CD4-positive, alpha-beta memory T cell (primary cell): ENCODE measurements around the gene ZC3H13. TPM values are rescaled to one million over a fixed set of nuclear protein-coding genes. Genes with fewer than 3 reads are reported as not detected.

Experiments
- CTCF ChIA-PET: fragments of 350-600 bp; sonication (Branson Sonifier 250); formaldehyde crosslinking; loops from one replicate; lab custom pipeline; 2021; ENCODE audit warnings: inconsistent platforms; ENCODE audit not compliant: partially characterized antibody; lab: Charles Lee
- POLR2A ChIA-PET: fragments of 350-600 bp; sonication (Branson Sonifier 250); formaldehyde crosslinking; loops from one replicate; lab custom pipeline; 2021; ENCODE audit not compliant: partially characterized antibody; lab: Charles Lee
- DNase-seq, 5 donors: peaks; one replicate each; pipeline versions ENCODE4 v3.0.0 to v3.0.0-alpha.2; 2020 to 2022; ENCODE audit warnings: mixed read lengths in 1 of 5
- H3K27ac ChIP-seq: one replicate; pipeline ENCODE4 v1.7.0; 2013; ENCODE audit warnings: low read depth, low read length
- H3K27me3 ChIP-seq: 2 replicates; pipeline ENCODE4 v1.7.0; 2013; ENCODE audit warnings: mild to moderate bottlenecking, low read length, moderate library complexity; ENCODE audit not compliant: insufficient read depth
- H3K36me3 ChIP-seq: 2 replicates; pipeline ENCODE4 v1.7.0; 2013; ENCODE audit warnings: mild to moderate bottlenecking, low read length, moderate library complexity; ENCODE audit not compliant: insufficient read depth
- H3K4me1 ChIP-seq: 2 replicates; pipeline ENCODE4 v1.7.0; 2013; ENCODE audit warnings: mild to moderate bottlenecking, low read length, moderate library complexity; ENCODE audit not compliant: insufficient read depth
- H3K4me3 ChIP-seq, 2 donors: one replicate each; pipeline ENCODE4 v1.7.0; 2013; ENCODE audit warnings: low read length in 2 of 2, mild to moderate bottlenecking in 1 of 2
- H3K9me3 ChIP-seq, 2 donors: one replicate each; pipeline ENCODE4 v1.7.0; 2013; ENCODE audit warnings: low read length in 2 of 2, control low read depth in 1 of 2; ENCODE audit not compliant: control insufficient read depth in 1 of 2
- H3K27ac Mint-ChIP-seq, 7 donors: one replicate each; pipeline ENCODE4 v1.8.0; 2020 to 2021; ENCODE audit warnings: mixed read lengths in 7 of 7, mild to moderate bottlenecking in 6 of 7, inconsistent platforms in 3 of 7, moderate library complexity in 3 of 7
- H3K27me3 Mint-ChIP-seq, 2 donors: one replicate each; pipeline ENCODE4 v1.8.0; 2020 to 2021; ENCODE audit warnings: mixed read lengths in 2 of 2
- H3K36me3 Mint-ChIP-seq, 2 donors: one replicate each; pipeline ENCODE4 v1.8.0; 2020 to 2021; ENCODE audit warnings: mixed read lengths in 2 of 2, inconsistent platforms in 1 of 2, mild to moderate bottlenecking in 1 of 2
- H3K4me1 Mint-ChIP-seq, 4 donors: one replicate each; pipeline ENCODE4 v1.8.0; 2020 to 2021; ENCODE audit warnings: mixed read lengths in 4 of 4, mild to moderate bottlenecking in 1 of 4
- H3K4me3 Mint-ChIP-seq, 8 donors: one replicate each; pipeline ENCODE4 v1.8.0; 2020 to 2021; ENCODE audit warnings: mixed read lengths in 8 of 8, mild to moderate bottlenecking in 7 of 8, moderate library complexity in 6 of 8, inconsistent platforms in 3 of 8
- H3K9me3 Mint-ChIP-seq, 8 donors: one replicate each; pipeline ENCODE4 v1.8.0; 2020 to 2021; ENCODE audit warnings: mixed read lengths in 8 of 8, mild to moderate bottlenecking in 5 of 8, inconsistent platforms in 3 of 8, moderate library complexity in 1 of 8
- intact Hi-C: fragments of 100-400 bp; cut with micrococcal nuclease; formaldehyde crosslinking; loops from one replicate; pipeline ENCODE4 v1.15.1; 2023
- polyA plus RNA-seq, 2 donors: library from polyadenylated mRNA; unstranded; fragments of 300-500 nt; fragmentation: Illumina TruSeq; gene quantifications; one replicate each; pipeline ENCODE4 v1.2.3, GENCODE V29; 2021
- total RNA-seq, 2 experiments: library from RNA; stranded (reverse); gene quantifications; one replicate each; pipeline ENCODE4 v1.2.3, GENCODE V29; 2021

Gene ZC3H13
- total and polyA plus RNA-seq, 4 experiments from 2014 or later, result 10.8 to 65.5 (median 58.6) TPM

- H3K9me3 ChIP-seq, result no peaks in the 10 kb centered on the region
- no peak for DNase-seq
- intact Hi-C loops, result loop anchor here (1.0 to 5.0 kb wide), 7 partner anchors 74 to 1475 kb away; partner anchors contain the start of genes ESD, LCP1 and TSC22D1
- CTCF ChIA-PET, result interaction anchor here (0.7 to 1.3 kb wide), 5 partner anchors 9 to 244 kb away, joined by 3 to 4 read pairs (median 3); no protein-coding TSS in a partner anchor
- peaks cover 0 to 2% (median 0%) of the 10 kb centered on the region in 8 donors for H3K9me3 Mint-ChIP-seq
- H3K36me3 ChIP-seq, result no peaks in the 10 kb centered on the region
- H3K4me3 ChIP-seq, result peak overlapping the region; percentile 59 to 88
- peaks cover 31 to 50% (median 40%) of the 10 kb centered on the region in 4 donors for H3K4me1 Mint-ChIP-seq
- H3K27me3 ChIP-seq, result peaks cover 4% of the 10 kb centered on the region
- H3K4me3 Mint-ChIP-seq, result peak overlapping the region; percentile 88 to 99 (median 95)
- H3K27ac Mint-ChIP-seq, result peak overlapping the region; percentile 93 to 99 (median 98)
- H3K27ac ChIP-seq, result peak overlapping the region; percentile 95
- H3K4me1 ChIP-seq, result peaks cover 39% of the 10 kb centered on the region
- POLR2A ChIA-PET, result interaction anchor here (0.8 to 1.7 kb wide), 11 partner anchors 9 to 685 kb away, joined by 3 to 11 read pairs (median 3); partner anchors contain the start of gene LCP1
- peaks cover 3 to 13% of the 10 kb centered on the region in 2 donors for H3K36me3 Mint-ChIP-seq
- peaks cover 7 to 14% of the 10 kb centered on the region in 2 donors for H3K27me3 Mint-ChIP-seq
These were observed 603 bp downstream of the ZC3H13 start for GRCh38 chr13:46051968-46052318.

DNA sequence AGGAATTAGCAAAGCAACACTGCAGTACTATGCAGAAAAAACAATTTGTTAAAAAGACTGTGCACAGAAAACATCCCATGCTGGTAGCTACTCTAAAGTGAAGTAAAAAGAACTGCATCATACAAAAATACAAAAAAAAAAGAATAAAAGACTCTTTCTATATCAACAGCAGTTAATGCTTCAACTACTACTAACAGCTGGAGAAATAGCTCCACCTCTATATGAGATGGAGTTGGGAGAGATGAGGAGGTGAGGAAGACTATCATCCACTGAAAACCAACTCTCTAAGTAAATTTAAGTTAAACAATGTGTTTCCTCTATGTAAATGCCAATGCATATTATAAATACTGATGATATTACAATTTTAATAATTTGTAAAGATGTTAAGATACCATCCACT is 1.8 kb downstream of the ZC3H13 start:
- H3K36me3 Mint-ChIP-seq, result peaks cover 3 to 16% of the 10 kb centered on the region in 2 donors
- peaks cover 44% of the 10 kb centered on the region for H3K4me1 ChIP-seq
- no peak for DNase-seq
- peaks cover 4 to 7% of the 10 kb centered on the region in 2 donors for H3K27me3 Mint-ChIP-seq
- peak overlapping the region in 7 of 8 donors; percentile 6 to 57 (median 29) for H3K4me3 Mint-ChIP-seq
- intact Hi-C loops, result loop anchor here (5.0 kb wide), 2 partner anchors 132 to 747 kb away; partner anchors contain the start of genes ESD and LCP1
- no peaks in the 10 kb centered on the region for H3K9me3 ChIP-seq
- POLR2A ChIA-PET, result interaction anchor here (0.6 to 0.9 kb wide), 2 partner anchors 16 to 19 kb away, joined by 4 read pairs; no protein-coding TSS in a partner anchor
- H3K4me1 Mint-ChIP-seq, result peaks cover 33 to 55% (median 44%) of the 10 kb centered on the region in 4 donors
- no peak overlapping the region for H3K27ac ChIP-seq
- peaks cover 4% of the 10 kb centered on the region for H3K27me3 ChIP-seq
- no peaks in the 10 kb centered on the region for H3K36me3 ChIP-seq
- H3K4me3 ChIP-seq, result no peak overlapping the region
- CTCF ChIA-PET, result no interaction called here
- H3K9me3 Mint-ChIP-seq, result peaks cover 0 to 2% (median 0%) of the 10 kb centered on the region in 8 donors
- peak overlapping the region in 4 of 7 donors; percentile 22 to 93 (median 60) for H3K27ac Mint-ChIP-seq

- H3K9me3 Mint-ChIP-seq, result no peaks in the 10 kb centered on the region
- Histone ChIP-seq H3K27ac (no peak overlapping the region), H3K27me3 (no peaks in the 10 kb centered on the region), H3K4me1 (peaks cover 31% of the 10 kb centered on the region), H3K36me3 (peaks cover 16% of the 10 kb centered on the region), H3K9me3 (no peaks in the 10 kb centered on the region), H3K4me3 (no peak overlapping the region)
- peaks cover 19 to 38% (median 29%) of the 10 kb centered on the region in 4 donors for H3K4me1 Mint-ChIP-seq
- intact Hi-C loops, result no loop called here
- DNase-seq, result no peak
- POLR2A ChIA-PET, result interaction anchor here (0.6 kb wide), 1 partner anchor 113 kb away, joined by 3 read pairs; no protein-coding TSS in a partner anchor
- H3K4me3 Mint-ChIP-seq, result peak overlapping the region in 1 of 8 donors; percentile 46
- H3K27me3 Mint-ChIP-seq, result no peaks in the 10 kb centered on the region
- H3K27ac Mint-ChIP-seq, result peak overlapping the region in 3 of 7 donors; percentile 14 to 70 (median 24)
- CTCF ChIA-PET, result no interaction called here
- H3K36me3 Mint-ChIP-seq, result peaks cover 20 to 31% of the 10 kb centered on the region in 2 donors
These were observed 7.1 kb downstream of the ZC3H13 start for GRCh38 chr13:46045424-46045823.

DNA sequence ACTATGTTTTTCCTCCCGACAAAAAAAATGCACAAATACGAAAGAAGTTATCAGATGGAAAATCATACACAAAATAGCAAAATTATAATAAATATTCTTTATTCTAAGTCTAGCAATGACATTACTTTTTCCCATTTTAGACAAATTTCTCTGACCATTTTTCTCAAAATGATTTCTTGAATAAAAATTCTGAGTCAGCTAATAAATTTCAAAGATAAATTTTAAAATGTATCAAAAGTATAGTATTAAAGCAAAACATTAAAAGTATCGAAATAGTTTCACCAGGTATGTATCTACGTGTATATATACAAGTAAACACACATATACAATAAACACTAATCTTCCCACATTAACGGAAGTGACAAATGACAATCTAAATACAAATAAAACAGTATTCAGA is 8.9 kb downstream of the ZC3H13 start:
- Mint-ChIP-seq H3K4me1 (peaks cover 15 to 28% (median 19%) of the 10 kb centered on the region in 4 donors), H3K9me3 (no peaks in the 10 kb centered on the region), H3K27me3 (no peaks in the 10 kb centered on the region), H3K36me3 (peaks cover 30 to 44% of the 10 kb centered on the region in 2 donors), H3K27ac (no peak overlapping the region), H3K4me3 (no peak overlapping the region)
- no peaks in the 10 kb centered on the region for H3K27me3 ChIP-seq
- H3K9me3 ChIP-seq, result no peaks in the 10 kb centered on the region
- intact Hi-C loops, result no loop called here
- no peak overlapping the region for H3K27ac ChIP-seq
- H3K4me3 ChIP-seq, result no peak overlapping the region
- DNase-seq, result no peak
- CTCF ChIA-PET, result no interaction called here
- POLR2A ChIA-PET, result interaction anchor here (2.0 kb wide), 1 partner anchor 9 kb away, joined by 6 read pairs; the partner anchor contains the start of gene ZC3H13
- peaks cover 20% of the 10 kb centered on the region for H3K4me1 ChIP-seq
- H3K36me3 ChIP-seq, result peaks cover 31% of the 10 kb centered on the region

DNA sequence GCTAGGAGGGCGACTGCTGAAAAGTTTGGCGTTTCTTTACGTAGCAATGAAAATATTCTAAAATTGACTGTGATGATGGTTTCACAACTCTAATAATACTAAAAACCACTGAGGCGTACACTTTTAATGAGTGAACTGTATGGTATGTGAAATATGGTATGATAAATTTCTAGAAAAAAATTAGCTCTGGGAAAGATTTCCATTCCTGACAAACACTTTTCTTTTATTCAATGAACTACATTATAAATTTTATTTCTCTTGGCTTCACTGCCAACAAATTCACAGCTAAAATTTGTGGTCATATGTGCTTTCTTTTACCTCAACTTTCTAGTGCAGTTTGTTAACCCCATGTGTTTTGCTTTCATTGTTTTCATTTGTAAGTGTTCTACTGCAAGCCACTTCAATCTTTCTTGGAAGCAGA is 11.1 kb downstream of the ZC3H13 start:
- H3K4me3 Mint-ChIP-seq, result no peak overlapping the region
- ChIA-PET CTCF (no interaction called here), POLR2A (no interaction called here)
- Histone ChIP-seq H3K9me3 (no peaks in the 10 kb centered on the region), H3K27ac (no peak overlapping the region), H3K4me1 (peaks cover 11% of the 10 kb centered on the region), H3K27me3 (no peaks in the 10 kb centered on the region), H3K4me3 (no peak overlapping the region), H3K36me3 (peaks cover 38% of the 10 kb centered on the region)
- no peaks in the 10 kb centered on the region for H3K27me3 Mint-ChIP-seq
- H3K27ac Mint-ChIP-seq, result peak overlapping the region in 2 of 7 donors; percentile 8 to 22
- intact Hi-C loops, result no loop called here
- H3K4me1 Mint-ChIP-seq, result peaks cover 4 to 12% (median 9%) of the 10 kb centered on the region in 4 donors
- peaks cover 36 to 52% of the 10 kb centered on the region in 2 donors for H3K36me3 Mint-ChIP-seq
- no peaks in the 10 kb centered on the region for H3K9me3 Mint-ChIP-seq
- no peak for DNase-seq

GRCh38 chr13:46040763-46041162 is 11.8 kb downstream of the ZC3H13 start:
- POLR2A ChIA-PET, result no interaction called here
- H3K9me3 ChIP-seq, result no peaks in the 10 kb centered on the region
- no peaks in the 10 kb centered on the region for H3K27me3 ChIP-seq
- CTCF ChIA-PET, result no interaction called here
- Mint-ChIP-seq H3K27ac (peak overlapping the region in 1 of 7 donors; percentile 8), H3K4me1 (peaks cover 4 to 16% (median 13%) of the 10 kb centered on the region in 4 donors), H3K4me3 (no peak overlapping the region), H3K36me3 (peaks cover 43 to 57% of the 10 kb centered on the region in 2 donors), H3K27me3 (no peaks in the 10 kb centered on the region), H3K9me3 (peaks cover 0 to 2% (median 0%) of the 10 kb centered on the region in 8 donors)
- H3K27ac ChIP-seq, result no peak overlapping the region
- H3K4me1 ChIP-seq, result peaks cover 11% of the 10 kb centered on the region
- intact Hi-C loops, result no loop called here
- peaks cover 38% of the 10 kb centered on the region for H3K36me3 ChIP-seq
- no peak overlapping the region for H3K4me3 ChIP-seq
- DNase-seq, result no peak

DNA sequence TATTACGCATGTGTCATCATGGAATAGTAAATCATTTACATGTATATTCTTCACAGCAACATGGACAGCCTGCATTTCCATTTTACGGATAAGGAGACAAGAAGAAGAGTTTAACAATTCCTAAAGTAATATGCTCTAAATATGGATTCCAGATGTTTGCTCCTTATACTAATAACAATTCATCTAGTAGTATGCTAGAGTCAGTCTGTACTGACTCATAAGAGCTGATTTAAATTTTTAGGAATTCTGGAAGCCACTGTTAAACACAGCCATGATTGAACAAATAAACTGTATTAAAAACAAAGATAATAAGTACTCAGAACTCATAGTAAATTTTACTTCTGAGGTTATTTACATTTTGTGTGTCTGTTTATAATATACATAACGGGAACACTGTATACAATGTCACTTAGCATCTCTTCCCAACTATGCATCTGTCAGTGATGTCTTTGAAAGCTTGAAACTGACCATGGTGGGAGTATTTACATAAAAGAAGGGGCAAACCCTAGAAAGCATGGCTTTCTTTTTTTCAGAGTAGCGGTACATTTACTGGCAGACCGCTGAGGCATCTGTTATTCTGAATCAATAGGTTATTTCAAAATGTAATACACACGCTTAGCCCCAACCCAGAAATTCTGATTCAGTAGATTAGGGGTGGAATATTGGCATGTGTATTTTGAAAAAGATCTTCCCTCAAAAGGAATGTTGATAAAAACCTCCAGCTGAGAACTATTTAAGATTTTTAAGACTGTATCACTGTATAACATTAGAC is 12.9 kb downstream of the ZC3H13 start:
- no peak for DNase-seq
- Histone ChIP-seq H3K27me3 (no peaks in the 10 kb centered on the region), H3K4me1 (no peaks in the 10 kb centered on the region), H3K4me3 (no peak overlapping the region), H3K9me3 (no peaks in the 10 kb centered on the region), H3K27ac (no peak overlapping the region), H3K36me3 (peaks cover 38% of the 10 kb centered on the region)
- Mint-ChIP-seq H3K9me3 (peaks cover 0 to 2% (median 0%) of the 10 kb centered on the region in 8 donors), H3K4me1 (peaks cover 0 to 11% (median 9%) of the 10 kb centered on the region in 4 donors), H3K27ac (no peak overlapping the region), H3K27me3 (no peaks in the 10 kb centered on the region), H3K36me3 (peaks cover 52 to 58% of the 10 kb centered on the region in 2 donors), H3K4me3 (no peak overlapping the region)
- ChIA-PET CTCF (interaction anchor here (1.3 kb wide), 1 partner anchor 15 kb away, joined by 3 read pairs; no protein-coding TSS in a partner anchor), POLR2A (no interaction called here)
- intact Hi-C loops, result no loop called here
